Mesothelial cell of epicardium (in vitro differentiated cells): Measurements from ENCODE around the gene HSPH1. TPM values are rescaled to one million over a fixed set of nuclear protein-coding genes. Genes with fewer than 3 reads are reported as not detected.

Source experiments
- DNase-seq, 2 experiments: peaks; one replicate each; pipeline ENCODE4 v3.0.0; 2021; ENCODE audit warnings: low spot score in 2 of 2; ENCODE audit not compliant: unreplicated experiment in 2 of 2
- H3K27ac Mint-ChIP-seq: 2 replicates; pipeline ENCODE4 v1.8.0; 2021; ENCODE audit warnings: mixed read lengths
- H3K27me3 Mint-ChIP-seq: 2 replicates; pipeline ENCODE4 v1.8.0; 2021; ENCODE audit warnings: low read depth, mixed read lengths
- H3K36me3 Mint-ChIP-seq: 2 replicates; pipeline ENCODE4 v1.8.0; 2021; ENCODE audit warnings: mixed read lengths
- H3K4me1 Mint-ChIP-seq: 2 replicates; pipeline ENCODE4 v1.8.0; 2021; ENCODE audit warnings: mixed read lengths
- H3K4me3 Mint-ChIP-seq: 2 replicates; pipeline ENCODE4 v1.8.0; 2021; ENCODE audit warnings: mild to moderate bottlenecking, moderate library complexity, mixed read lengths
- H3K9me3 Mint-ChIP-seq: 2 replicates; pipeline ENCODE4 v1.8.0; 2021; ENCODE audit warnings: mixed read lengths
- total RNA-seq: library from RNA; stranded (reverse); gene quantifications from 3 replicates; pipeline ENCODE4 v1.2.1, GENCODE V29; 2021
- TF ChIP-seq, protein P1 (sequence below): fragments of 200-600 bp; sonication (generic); IDR thresholded peaks from one replicate; pipeline ENCODE4 v1.5.0; 2021; ENCODE audit warnings: antibody characterized with exemption; ENCODE audit not compliant: unreplicated experiment

Gene HSPH1
- total RNA-seq, 1 donor from 2014 or later: 75.1 TPM

- no peak overlapping the region for H3K27ac Mint-ChIP-seq
- TF ChIP-seq, protein P1, sequence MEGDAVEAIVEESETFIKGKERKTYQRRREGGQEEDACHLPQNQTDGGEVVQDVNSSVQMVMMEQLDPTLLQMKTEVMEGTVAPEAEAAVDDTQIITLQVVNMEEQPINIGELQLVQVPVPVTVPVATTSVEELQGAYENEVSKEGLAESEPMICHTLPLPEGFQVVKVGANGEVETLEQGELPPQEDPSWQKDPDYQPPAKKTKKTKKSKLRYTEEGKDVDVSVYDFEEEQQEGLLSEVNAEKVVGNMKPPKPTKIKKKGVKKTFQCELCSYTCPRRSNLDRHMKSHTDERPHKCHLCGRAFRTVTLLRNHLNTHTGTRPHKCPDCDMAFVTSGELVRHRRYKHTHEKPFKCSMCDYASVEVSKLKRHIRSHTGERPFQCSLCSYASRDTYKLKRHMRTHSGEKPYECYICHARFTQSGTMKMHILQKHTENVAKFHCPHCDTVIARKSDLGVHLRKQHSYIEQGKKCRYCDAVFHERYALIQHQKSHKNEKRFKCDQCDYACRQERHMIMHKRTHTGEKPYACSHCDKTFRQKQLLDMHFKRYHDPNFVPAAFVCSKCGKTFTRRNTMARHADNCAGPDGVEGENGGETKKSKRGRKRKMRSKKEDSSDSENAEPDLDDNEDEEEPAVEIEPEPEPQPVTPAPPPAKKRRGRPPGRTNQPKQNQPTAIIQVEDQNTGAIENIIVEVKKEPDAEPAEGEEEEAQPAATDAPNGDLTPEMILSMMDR: no peak
- H3K27me3 Mint-ChIP-seq: no peaks in the 10 kb centered on the region
- H3K4me3 Mint-ChIP-seq: no peak overlapping the region
- H3K4me1 Mint-ChIP-seq: peaks cover 41% of the 10 kb centered on the region
- no peaks in the 10 kb centered on the region for H3K9me3 Mint-ChIP-seq
- DNase-seq: no peak
- no peaks in the 10 kb centered on the region for H3K36me3 Mint-ChIP-seq
Measured at GRCh38 chr13:31204592-31204991, 42.9 kb upstream of the HSPH1 start.

DNA sequence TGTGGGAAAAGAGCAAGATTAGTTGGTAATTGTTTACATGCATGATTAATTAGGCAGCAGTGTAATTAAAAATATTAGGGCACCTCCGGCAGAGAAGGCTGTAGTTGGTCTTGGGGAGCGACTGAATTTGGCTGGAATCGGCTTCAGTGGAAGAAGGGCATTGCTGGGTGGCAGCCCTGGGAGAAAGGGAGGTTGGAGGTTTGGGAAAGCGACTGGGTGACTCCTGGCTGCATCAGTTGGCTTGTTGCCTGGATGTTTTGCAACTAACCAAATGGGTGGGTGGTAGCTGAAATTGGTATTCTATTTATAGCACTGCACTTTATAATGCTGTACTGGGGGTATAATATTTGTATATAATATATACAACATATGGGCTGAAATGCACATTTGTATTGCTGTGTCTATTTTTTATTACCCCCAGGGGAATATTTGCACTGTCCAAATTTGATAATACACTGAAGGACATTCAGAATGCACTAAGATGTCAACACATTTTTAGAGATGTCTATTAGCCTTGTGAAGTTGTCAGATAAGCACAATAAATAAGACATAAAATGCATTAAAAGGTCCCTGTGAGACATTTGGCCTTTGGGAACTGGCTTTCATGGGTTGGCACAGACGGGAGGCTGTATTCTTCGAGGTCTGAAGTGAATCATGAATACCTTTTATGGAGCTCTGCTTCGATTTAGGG lies 39.8 kb upstream of the HSPH1 start:
- Mint-ChIP-seq H3K4me3 (peak overlapping the region; percentile 74), H3K36me3 (no peaks in the 10 kb centered on the region), H3K27ac (peak overlapping the region; percentile 76), H3K27me3 (no peaks in the 10 kb centered on the region), H3K4me1 (peaks cover 18% of the 10 kb centered on the region), H3K9me3 (no peaks in the 10 kb centered on the region)
- no peak for DNase-seq
- TF ChIP-seq, protein P1: no peak

DNA sequence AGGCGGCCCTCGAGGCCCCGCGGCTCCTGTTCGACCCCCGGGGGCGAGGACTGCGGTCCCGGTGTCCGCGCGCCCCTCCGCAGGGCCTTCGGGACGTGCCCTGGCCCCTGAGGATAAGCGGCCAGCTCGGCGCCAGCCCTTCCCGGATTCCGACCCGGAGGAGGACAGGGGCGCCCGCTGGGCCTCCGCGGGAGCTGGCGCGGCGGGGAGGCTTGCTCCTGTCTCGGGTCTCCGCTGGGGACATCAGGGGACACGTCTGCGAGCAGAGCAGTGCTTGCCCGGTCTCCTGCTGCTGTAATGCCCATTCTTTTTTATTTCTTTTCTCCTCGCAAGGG lies 38.9 kb upstream of the HSPH1 start:
- peak overlapping the region; percentile 76 for H3K27ac Mint-ChIP-seq

DNA sequence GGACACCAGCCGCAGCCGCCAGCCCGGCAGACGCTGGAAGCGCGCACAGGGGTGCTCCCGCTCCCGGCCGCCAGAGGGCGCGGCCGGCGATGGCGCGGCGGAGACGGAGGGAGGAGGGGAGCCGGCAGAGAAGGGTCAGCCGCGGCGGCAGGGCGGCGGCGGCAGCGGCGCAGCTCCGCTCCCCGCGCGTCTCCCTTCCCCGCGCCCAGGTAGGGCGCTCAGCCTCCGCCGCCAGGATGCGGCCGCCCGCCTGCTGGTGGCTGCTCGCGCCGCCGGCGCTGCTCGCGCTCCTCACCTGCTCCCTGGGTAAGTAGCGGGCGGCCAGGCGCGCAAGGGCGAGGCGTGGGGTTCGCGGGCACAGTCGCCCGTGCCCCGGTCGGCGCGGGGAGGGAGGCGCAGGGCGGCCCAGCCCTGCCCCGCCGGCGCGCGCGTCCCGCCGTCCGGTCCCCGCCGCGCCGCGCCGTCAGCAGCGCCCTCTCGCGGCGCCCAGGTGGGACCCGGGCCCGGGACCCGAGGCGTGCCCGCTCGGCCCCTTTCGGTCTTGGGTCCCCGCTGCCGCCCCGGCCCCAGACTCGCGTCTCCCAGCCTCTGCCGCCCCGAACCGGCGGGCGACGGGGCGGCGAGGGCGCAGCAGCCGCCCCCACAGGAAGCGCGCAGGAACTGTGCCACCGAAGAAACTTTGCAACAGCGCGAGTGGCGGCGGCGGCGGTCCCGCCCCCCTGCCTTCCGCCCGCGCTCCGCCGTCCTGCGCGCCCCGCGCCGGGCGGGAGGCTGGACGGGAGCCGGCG lies 38.3 kb upstream of the HSPH1 start, which contains the start of gene B3GLCT:
Gene B3GLCT, plus strand, starts transcription at position 127 of the 788 bp plus-strand sequence. Its CDS starts 110 bp downstream, at position 237.
- Mint-ChIP-seq H3K4me3 (peak within 1 kb of the TSS; percentile 74), H3K9me3 (no peaks in the 10 kb centered on the region), H3K27me3 (no peaks in the 10 kb centered on the region), H3K36me3 (no peaks in the 10 kb centered on the region), H3K27ac (peak within 1 kb of the TSS; percentile 81), H3K4me1 (peaks cover 17% of the 10 kb centered on the region)
- TF ChIP-seq, protein P1: peak; percentile 94
- DNase-seq: peak; percentile 76 to 91

More for the DNA sequence above, 38.9 kb upstream of the HSPH1 start:
- DNase-seq: peak; percentile 37 to 72
- Mint-ChIP-seq H3K27me3 (no peaks in the 10 kb centered on the region), H3K9me3 (no peaks in the 10 kb centered on the region), H3K4me3 (peak overlapping the region; percentile 74), H3K4me1 (peaks cover 18% of the 10 kb centered on the region), H3K36me3 (no peaks in the 10 kb centered on the region)
- TF ChIP-seq, protein P1: no peak

DNA sequence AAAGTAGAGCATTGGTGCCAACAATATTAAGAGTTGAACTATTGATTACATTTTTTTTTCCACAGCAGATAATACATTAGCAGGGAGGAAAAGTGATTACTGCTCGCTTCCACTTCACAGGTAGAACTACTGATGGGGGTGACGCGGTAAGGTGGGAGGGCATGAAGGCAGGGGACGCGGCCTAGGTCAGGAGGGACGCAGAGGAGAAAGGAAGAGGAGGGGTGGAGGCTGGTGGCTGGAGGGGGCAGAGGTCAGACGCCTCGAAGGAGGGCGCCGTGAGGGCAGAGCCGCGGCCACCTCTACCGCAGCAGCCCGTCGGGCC lies 37.8 kb upstream of the HSPH1 start:
- no peak for DNase-seq
- Mint-ChIP-seq H3K9me3 (no peaks in the 10 kb centered on the region), H3K27me3 (no peaks in the 10 kb centered on the region), H3K27ac (peak overlapping the region; percentile 81), H3K4me1 (peaks cover 12% of the 10 kb centered on the region), H3K36me3 (no peaks in the 10 kb centered on the region), H3K4me3 (peak overlapping the region; percentile 74)
- TF ChIP-seq, protein P1: no peak
